Esophagus squamous epithelium (tissue), 5 donors: ENCODE measurements around the gene TMEM37. TPM values are rescaled to one million over a fixed set of nuclear protein-coding genes. Genes with fewer than 3 reads are reported as not detected.

ENCODE experiments used
- DNase-seq: peaks from one replicate; lab custom pipeline; 2025; lab: John Stamatoyannopoulos, UW
- H3K27ac ChIP-seq, 4 donors: fragments of 200-600 bp; sonication (generic); one replicate each; pipeline ENCODE4 v1.5.1; 2016 to 2019; ENCODE audit warnings: mild to moderate bottlenecking in 1 of 4
- H3K27me3 ChIP-seq, 4 donors: fragments of 200-600 bp; sonication (generic); 1 replicate in 3 of 4; 2 replicates in 1 of 4; pipeline versions ENCODE4 v1.5.1 to v1.6.0; 2017 to 2021; ENCODE audit warnings: antibody characterized with exemption in 1 of 4
- H3K36me3 ChIP-seq, 3 donors: fragments of 200-600 bp; sonication (generic); one replicate each; pipeline ENCODE4 v1.5.1; 2016 to 2019
- H3K4me1 ChIP-seq, 3 donors: fragments of 200-600 bp; sonication (generic); one replicate each; pipeline ENCODE4 v1.5.1; 2017 to 2019
- H3K4me3 ChIP-seq, 4 donors: fragments of 200-600 bp; sonication (generic); 1 replicate in 3 of 4; 2 replicates in 1 of 4; pipeline ENCODE4 v1.5.1; 2016 to 2019; ENCODE audit warnings: mild to moderate bottlenecking in 2 of 4, moderate library complexity in 1 of 4
- H3K9me3 ChIP-seq, 3 donors: fragments of 200-600 bp; sonication (generic); one replicate each; pipeline ENCODE4 v1.5.1; 2016 to 2019
- CTCF ChIP-seq, 6 experiments: fragments of 450-650 bp in 4 of 6; fragments of 200-600 bp in 2 of 6; sonication (generic) in 2 of 6; IDR thresholded peaks; one replicate each; pipeline ENCODE4 v1.5.1; 2016 to 2019; ENCODE audit warnings: antibody characterized with exemption in 6 of 6, mild to moderate bottlenecking in 4 of 6, moderate library complexity in 4 of 6
- POLR2A ChIP-seq, 4 donors: fragments of 450-650 bp; IDR thresholded peaks; one replicate each; pipeline ENCODE4 v1.6.1; 2017; ENCODE audit warnings: antibody characterized with exemption in 4 of 4, mild to moderate bottlenecking in 4 of 4, moderate library complexity in 3 of 4
- WGBS, 2 donors: methylation state at CpG; one replicate each; pipeline ENCODE4 v1.1.5; 2018; 5-methylcytosine and 5-hydroxymethylcytosine counted together
- intact Hi-C: fragments of 100-400 bp; cut with DNase I; formaldehyde crosslinking; loops from one replicate; pipeline ENCODE4 v1.15.0; 2022
- total RNA-seq, 4 donors: library from RNA; depleted of rRNA; stranded (reverse); fragments of >200 nt; gene quantifications; one replicate each; pipeline ENCODE4 v1.1.0, GENCODE V29; 2016
- donor health status: DM: yes; HTN: yes; CAD: no.

The TMEM37 gene
- total RNA-seq, 4 donors from 2014 or later = 2.6 to 11.4 (median 3.8) TPM

GRCh38 chr2:119432851-119433522 is 1.3 kb downstream of the TMEM37 start:
- DNase-seq = no peak
- Histone ChIP-seq H3K4me1 (peaks cover 18 to 72% (median 24%) of the 10 kb centered on the region in 3 donors), H3K36me3 (no peaks in the 10 kb centered on the region), H3K27me3 (peaks cover 0 to 20% (median 0%) of the 10 kb centered on the region in 4 donors), H3K27ac (peak overlapping the region in 2 of 4 donors; percentile 59 to 73), H3K9me3 (no peaks in the 10 kb centered on the region), H3K4me3 (peak overlapping the region; percentile 46 to 82 (median 56))
- WGBS, 2 donors = 87 to 97% methylated on average over 10 to 11 of the region's 17 CpGs
- TF ChIP-seq CTCF (IDR thresholded peaks at IDR 0.05) (no peak), POLR2A (IDR thresholded peaks at IDR 0.05) (no peak)
- intact Hi-C loops = no loop called here

- no peak for DNase-seq
- no peaks in the 10 kb centered on the region for H3K36me3 ChIP-seq
- H3K9me3 ChIP-seq = no peaks in the 10 kb centered on the region
- no peak overlapping the region for H3K4me3 ChIP-seq
- 77 to 79% methylated on average over 9 of the region's 10 CpGs for WGBS, 2 donors
- peaks cover 0 to 20% (median 0%) of the 10 kb centered on the region in 4 donors for H3K27me3 ChIP-seq
- H3K27ac ChIP-seq = peak overlapping the region in 1 of 4 donors; percentile 50
- TF ChIP-seq CTCF (IDR thresholded peaks at IDR 0.05) = no peak
- TF ChIP-seq POLR2A (IDR thresholded peaks at IDR 0.05) = no peak
- intact Hi-C loops = no loop called here
- peaks cover 18 to 68% (median 24%) of the 10 kb centered on the region in 3 donors for H3K4me1 ChIP-seq
These were observed 2.1 kb downstream of the TMEM37 start for GRCh38 chr2:119433636-119434327.

GRCh38 chr2:119434664-119435063 is 3.0 kb downstream of the TMEM37 start:
- DNase-seq = no peak
- WGBS, 2 donors = 80% methylated on average over 3 to 6 of the region's 6 CpGs
- H3K9me3 ChIP-seq = no peaks in the 10 kb centered on the region
- no peaks in the 10 kb centered on the region for H3K36me3 ChIP-seq
- no peak overlapping the region for H3K4me3 ChIP-seq
- H3K4me1 ChIP-seq = peaks cover 18 to 59% (median 24%) of the 10 kb centered on the region in 3 donors
- no peak for TF ChIP-seq CTCF (IDR thresholded peaks at IDR 0.05)
- no peak for TF ChIP-seq POLR2A (IDR thresholded peaks at IDR 0.05)
- H3K27me3 ChIP-seq = peaks cover 0 to 20% (median 0%) of the 10 kb centered on the region in 4 donors
- H3K27ac ChIP-seq = peak overlapping the region; percentile 21 to 50 (median 39)
- intact Hi-C loops = no loop called here

- H3K27me3 ChIP-seq = peaks cover 0 to 20% (median 0%) of the 10 kb centered on the region in 4 donors
- intact Hi-C loops = no loop called here
- 63 to 72% methylated on average over 5 to 6 of the region's 6 CpGs for WGBS, 2 donors
- H3K27ac ChIP-seq = peak overlapping the region; percentile 21 to 53 (median 39)
- peaks cover 15 to 53% (median 18%) of the 10 kb centered on the region in 3 donors for H3K4me1 ChIP-seq
- DNase-seq = no peak
- H3K9me3 ChIP-seq = no peaks in the 10 kb centered on the region
- H3K36me3 ChIP-seq = no peaks in the 10 kb centered on the region
- TF ChIP-seq POLR2A (IDR thresholded peaks at IDR 0.05) (no peak), CTCF (IDR thresholded peaks at IDR 0.05) (no peak)
- no peak overlapping the region for H3K4me3 ChIP-seq
These were observed 3.7 kb downstream of the TMEM37 start for GRCh38 chr2:119435081-119435952.
